KG1 (cell line): ENCODE data around the gene SPNS1.
"Not testable (repeated sequence)": the region's sequence is repeated elsewhere in the genome, so short reads cannot be mapped to it uniquely, and the experiment has no call there.

Experiments used
- DNase-seq: peaks from one replicate; lab custom pipeline; 2025; lab: John Stamatoyannopoulos, UW

The SPNS1 gene

GRCh38 chr16:28958216-28958615 lies 16.4 kb upstream of the SPNS1 start:
- no peak for DNase-seq

GRCh38 chr16:28958836-28959235 lies 15.7 kb upstream of the SPNS1 start:
- no peak for DNase-seq

- no peak for DNase-seq
Measured at GRCh38 chr16:28964072-28964471, 10.5 kb upstream of the SPNS1 start.

- DNase-seq: no peak
Measured at GRCh38 chr16:28964496-28964895, 10.1 kb upstream of the SPNS1 start.

GRCh38 chr16:28967156-28967555 lies 7.4 kb upstream of the SPNS1 start:
- DNase-seq: no peak

GRCh38 chr16:28969696-28970095 lies 4.9 kb upstream of the SPNS1 start:
- not testable (repeated sequence) for DNase-seq

GRCh38 chr16:28974007-28974436 lies 556 bp upstream of the SPNS1 start:
- DNase-seq: no peak

GRCh38 chr16:28975158-28975599 lies 601 bp downstream of the SPNS1 start:
- DNase-seq: no peak

GRCh38 chr16:28977703-28978662 lies 3.4 kb downstream of the SPNS1 start:
- no peak for DNase-seq

GRCh38 chr16:28980330-28980729 lies 5.8 kb downstream of the SPNS1 start:
- DNase-seq: not testable (repeated sequence)

GRCh38 chr16:28980929-28981328 lies 6.4 kb downstream of the SPNS1 start:
- DNase-seq: no peak

GRCh38 chr16:28981517-28981916 lies 6.9 kb downstream of the SPNS1 start:
- DNase-seq: no peak

- no peak for DNase-seq
Measured at GRCh38 chr16:28982418-28982817, 7.8 kb downstream of the SPNS1 start.

GRCh38 chr16:28982949-28983348 lies 8.4 kb downstream of the SPNS1 start:
- DNase-seq: no peak

GRCh38 chr16:28983644-28984043 lies 9.1 kb downstream of the SPNS1 start:
- no peak for DNase-seq

- no peak for DNase-seq
Measured at GRCh38 chr16:28984091-28984490, 9.5 kb downstream of the SPNS1 start.

- no peak for DNase-seq
Measured at GRCh38 chr16:28984619-28985135, 10.1 kb downstream of the SPNS1 start, which contains the start of gene LAT. Gene LAT, plus strand, starts transcription at chr16:28985052. Its CDS starts 366 bp downstream, at chr16:28985418.

GRCh38 chr16:28985211-28986041 lies 10.8 kb downstream of the SPNS1 start:
- no peak for DNase-seq

- DNase-seq: no peak
Measured at GRCh38 chr16:28986046-28986445, 11.5 kb downstream of the SPNS1 start.

- no peak for DNase-seq
Measured at GRCh38 chr16:28986492-28986891, 11.9 kb downstream of the SPNS1 start.

- no peak for DNase-seq
Measured at GRCh38 chr16:28987170-28987853, 12.7 kb downstream of the SPNS1 start.

GRCh38 chr16:28989363-28989762 lies 14.8 kb downstream of the SPNS1 start:
- DNase-seq: no peak
